Cortex of kidney (tissue), 1 donor: Measurements from ENCODE around the gene FUCA2.
"Not testable (repeated sequence)": the region's sequence is repeated elsewhere in the genome, so short reads cannot be mapped to it uniquely, and the experiment has no call there.

Experiments
- DNase-seq: peaks from one replicate; lab custom pipeline; 2025; lab: John Stamatoyannopoulos, UW

FUCA2 gene

GRCh38 chr6:143535189-143535614, 23.7 kb upstream of the FUCA2 start:
- DNase-seq, result no peak

GRCh38 chr6:143531720-143532499, 20.4 kb upstream of the FUCA2 start:
- no peak for DNase-seq

GRCh38 chr6:143529095-143529494, 17.6 kb upstream of the FUCA2 start:
- no peak for DNase-seq

GRCh38 chr6:143528164-143528811, 16.8 kb upstream of the FUCA2 start:
- DNase-seq, result no peak

GRCh38 chr6:143527677-143528076, 16.2 kb upstream of the FUCA2 start:
- no peak for DNase-seq

- no peak for DNase-seq
Measured at GRCh38 chr6:143525356-143525755, 13.8 kb upstream of the FUCA2 start.

- DNase-seq, result no peak
Measured at GRCh38 chr6:143522039-143522600, 10.6 kb upstream of the FUCA2 start.

GRCh38 chr6:143517447-143517773, 5.9 kb upstream of the FUCA2 start:
- no peak for DNase-seq

GRCh38 chr6:143516690-143517446, 5.3 kb upstream of the FUCA2 start:
- no peak for DNase-seq

- no peak for DNase-seq
Measured at GRCh38 chr6:143515766-143516355, 4.3 kb upstream of the FUCA2 start.

GRCh38 chr6:143515061-143515760, 3.7 kb upstream of the FUCA2 start:
- DNase-seq, result no peak

- DNase-seq, result no peak
Measured at GRCh38 chr6:143513410-143513809, 1.9 kb upstream of the FUCA2 start.

- DNase-seq, result not testable (repeated sequence)
Measured at GRCh38 chr6:143510326-143510725, 1.2 kb downstream of the FUCA2 start.

- DNase-seq, result no peak
Measured at GRCh38 chr6:143507358-143508145, 4.0 kb downstream of the FUCA2 start.

GRCh38 chr6:143506620-143507019, 4.9 kb downstream of the FUCA2 start:
- no peak for DNase-seq

GRCh38 chr6:143506199-143506598, 5.3 kb downstream of the FUCA2 start:
- DNase-seq, result no peak

GRCh38 chr6:143505537-143505936, 6.0 kb downstream of the FUCA2 start:
- no peak for DNase-seq

GRCh38 chr6:143505111-143505510, 6.4 kb downstream of the FUCA2 start:
- no peak for DNase-seq

- DNase-seq, result no peak
Measured at GRCh38 chr6:143504369-143504768, 7.2 kb downstream of the FUCA2 start.

- no peak for DNase-seq
Measured at GRCh38 chr6:143501851-143502250, 9.7 kb downstream of the FUCA2 start.

GRCh38 chr6:143498428-143498827, 13.1 kb downstream of the FUCA2 start:
- DNase-seq, result no peak
